Breast epithelium (tissue), 4 donors: ENCODE measurements around the gene KCNIP4. TPM values are rescaled to one million over a fixed set of nuclear protein-coding genes. Genes with fewer than 3 reads are reported as not detected.

Experiments used
- DNase-seq, 2 donors: peaks; one replicate each; pipeline ENCODE4 v3.0.0-alpha.2; 2019; ENCODE audit warnings: low spot score in 2 of 2
- H3K27ac ChIP-seq, 2 donors: fragments of 200-600 bp; sonication (generic) in 1 of 2; one replicate each; pipeline ENCODE4 v1.5.1; 2016 to 2019; ENCODE audit warnings: mild to moderate bottlenecking in 1 of 2
- H3K27me3 ChIP-seq, 2 donors: fragments of 200-600 bp; sonication (generic) in 1 of 2; one replicate each; pipeline versions ENCODE4 v1.5.1 to v1.6.0; 2017 to 2019; ENCODE audit warnings: control low read depth in 1 of 2, mild to moderate bottlenecking in 1 of 2
- H3K36me3 ChIP-seq: fragments of 200-600 bp; one replicate; pipeline ENCODE4 v1.5.1; 2019
- H3K4me1 ChIP-seq, 2 donors: fragments of 200-600 bp; sonication (generic); one replicate each; pipeline ENCODE4 v1.5.1; 2016 to 2019; ENCODE audit warnings: control low read depth in 1 of 2
- H3K4me3 ChIP-seq, 3 donors: fragments of 200-600 bp; sonication (generic); 1 replicate in 2 of 3; 2 replicates in 1 of 3; pipeline ENCODE4 v1.5.1; 2016 to 2019; ENCODE audit warnings: mild to moderate bottlenecking in 3 of 3, moderate library complexity in 2 of 3
- H3K9me3 ChIP-seq, 2 donors: fragments of 200-600 bp; sonication (generic) in 1 of 2; one replicate each; pipeline ENCODE4 v1.5.1; 2016 to 2019; ENCODE audit warnings: control low read depth in 1 of 2
- CTCF ChIP-seq, 3 donors: fragments of 450-650 bp; IDR thresholded peaks; one replicate each; pipeline ENCODE4 v1.5.1; 2016 to 2017; ENCODE audit warnings: antibody characterized with exemption in 3 of 3, mild to moderate bottlenecking in 3 of 3, moderate library complexity in 3 of 3
- POLR2A ChIP-seq: fragments of 450-650 bp; IDR thresholded peaks from one replicate; pipeline ENCODE4 v1.6.1; 2016; ENCODE audit warnings: antibody characterized with exemption, mild to moderate bottlenecking, moderate library complexity
- POLR2AphosphoS5 ChIP-seq, 3 donors: sonication (generic); formaldehyde crosslinking; IDR thresholded peaks; one replicate each; pipeline ENCODE4 v1.6.1; 2017; ENCODE audit warnings: antibody characterized with exemption in 3 of 3
- intact Hi-C: fragments of 100-400 bp; cut with DNase I; formaldehyde crosslinking; loops from one replicate; pipeline ENCODE4 v1.15.1; 2023; ENCODE audit warnings: low total_unique reads
- total RNA-seq, 3 donors: library from RNA; depleted of rRNA; stranded (reverse); fragments of >200 nt; gene quantifications; one replicate each; pipeline ENCODE4 v1.1.0, GENCODE V29; 2016

KCNIP4 gene
- total RNA-seq, 3 donors from 2014 or later: 0.44 to 0.66 TPM; not detected in 1

GRCh38 chr4:21887481-21887880 lies 61.1 kb downstream of the KCNIP4 start:
- intact Hi-C loops: no loop called here
- H3K36me3 ChIP-seq: no peaks in the 10 kb centered on the region
- no peaks in the 10 kb centered on the region for H3K9me3 ChIP-seq
- no peaks in the 10 kb centered on the region for H3K27me3 ChIP-seq
- no peak overlapping the region for H3K4me3 ChIP-seq
- H3K4me1 ChIP-seq: no peaks in the 10 kb centered on the region
- TF ChIP-seq POLR2AphosphoS5 (IDR thresholded peaks at IDR 0.05) (no peak), CTCF (IDR thresholded peaks at IDR 0.05) (no peak), POLR2A (no peak)
- no peak for DNase-seq
- no peak overlapping the region for H3K27ac ChIP-seq

- Histone ChIP-seq H3K9me3 (no peaks in the 10 kb centered on the region), H3K4me3 (no peak overlapping the region), H3K36me3 (no peaks in the 10 kb centered on the region), H3K27ac (no peak overlapping the region), H3K27me3 (no peaks in the 10 kb centered on the region), H3K4me1 (no peaks in the 10 kb centered on the region)
- TF ChIP-seq CTCF (IDR thresholded peaks at IDR 0.05) (no peak), POLR2A (no peak), POLR2AphosphoS5 (IDR thresholded peaks at IDR 0.05) (no peak)
- intact Hi-C loops: no loop called here
- no peak for DNase-seq
Measured at GRCh38 chr4:21885770-21886169, 62.8 kb downstream of the KCNIP4 start.

- Histone ChIP-seq H3K27ac (no peak overlapping the region), H3K4me1 (no peaks in the 10 kb centered on the region), H3K9me3 (no peaks in the 10 kb centered on the region), H3K36me3 (no peaks in the 10 kb centered on the region), H3K27me3 (no peaks in the 10 kb centered on the region), H3K4me3 (no peak overlapping the region)
- intact Hi-C loops: no loop called here
- DNase-seq: no peak
- TF ChIP-seq POLR2A: no peak
- no peak for TF ChIP-seq CTCF (IDR thresholded peaks at IDR 0.05)
- no peak for TF ChIP-seq POLR2AphosphoS5 (IDR thresholded peaks at IDR 0.05)
Measured at GRCh38 chr4:21885241-21885640, 63.3 kb downstream of the KCNIP4 start.

GRCh38 chr4:21884615-21885014 lies 64.0 kb downstream of the KCNIP4 start:
- DNase-seq: no peak
- no peaks in the 10 kb centered on the region for H3K4me1 ChIP-seq
- H3K4me3 ChIP-seq: no peak overlapping the region
- no peaks in the 10 kb centered on the region for H3K36me3 ChIP-seq
- intact Hi-C loops: no loop called here
- H3K9me3 ChIP-seq: no peaks in the 10 kb centered on the region
- no peak for TF ChIP-seq CTCF (IDR thresholded peaks at IDR 0.05)
- no peak for TF ChIP-seq POLR2AphosphoS5 (IDR thresholded peaks at IDR 0.05)
- no peak for TF ChIP-seq POLR2A
- H3K27me3 ChIP-seq: no peaks in the 10 kb centered on the region
- H3K27ac ChIP-seq: no peak overlapping the region

GRCh38 chr4:21882051-21882839 lies 66.3 kb downstream of the KCNIP4 start:
- Histone ChIP-seq H3K36me3 (no peaks in the 10 kb centered on the region), H3K4me3 (no peak overlapping the region), H3K27me3 (no peaks in the 10 kb centered on the region), H3K27ac (no peak overlapping the region), H3K9me3 (no peaks in the 10 kb centered on the region), H3K4me1 (no peaks in the 10 kb centered on the region)
- TF ChIP-seq POLR2A (no peak), CTCF (IDR thresholded peaks at IDR 0.05) (no peak), POLR2AphosphoS5 (IDR thresholded peaks at IDR 0.05) (no peak)
- DNase-seq: no peak
- intact Hi-C loops: no loop called here
